WI38 (cell line): ENCODE results near the gene ZIC5.

Source experiments
- H3K4me3 ChIP-seq: 2 replicates; pipeline ENCODE4 v1.5.1; 2011; ENCODE audit warnings: low read depth, mild to moderate bottlenecking, control low read depth, low read length
- CTCF ChIP-seq: IDR thresholded peaks from 2 replicates; pipeline ENCODE4 v1.5.1; 2012; ENCODE audit warnings: low read depth, mild to moderate bottlenecking, control low read depth, low read length

The ZIC5 gene

GRCh38 chr13:99995589-99996380, 24.2 kb upstream of the ZIC5 start:
- H3K4me3 ChIP-seq = no peak overlapping the region
- no peak for TF ChIP-seq CTCF

- H3K4me3 ChIP-seq = no peak overlapping the region
- TF ChIP-seq CTCF = no peak
Observed at GRCh38 chr13:99995104-99995588, 23.6 kb upstream of the ZIC5 start.

- no peak for TF ChIP-seq CTCF
- H3K4me3 ChIP-seq = no peak overlapping the region
Observed at GRCh38 chr13:99994638-99995020, 23.1 kb upstream of the ZIC5 start.

GRCh38 chr13:99993660-99994637, 22.4 kb upstream of the ZIC5 start:
- no peak overlapping the region for H3K4me3 ChIP-seq

GRCh38 chr13:99992949-99993351, 21.4 kb upstream of the ZIC5 start:
- no peak overlapping the region for H3K4me3 ChIP-seq
- TF ChIP-seq CTCF = no peak

More at GRCh38 chr13:99993660-99994637, 22.4 kb upstream of the ZIC5 start:
- no peak for TF ChIP-seq CTCF

- TF ChIP-seq CTCF = no peak
- H3K4me3 ChIP-seq = no peak overlapping the region
Observed at GRCh38 chr13:99991828-99992775, 20.5 kb upstream of the ZIC5 start.
